Activated T-helper 1 cell treated with anti-CD3 and anti-CD28 coated beads, Interleukin-2, amount 50 U/mL, for 16 hours (primary cell): ENCODE data around the gene RNASEH1.

Experiments
- DNase-seq, 2 donors: peaks; one replicate each; pipeline ENCODE4 v3.0.0-alpha.2; 2020; ENCODE audit warnings: low read depth in 1 of 2, low spot score in 1 of 2

The RNASEH1 gene

GRCh38 chr2:3563521-3563976 is 5.4 kb upstream of the RNASEH1 start:
- no peak for DNase-seq

GRCh38 chr2:3557639-3558204 is 411 bp downstream of the RNASEH1 start:
- DNase-seq, result no peak

GRCh38 chr2:3553946-3554345 is 4.2 kb downstream of the RNASEH1 start:
- DNase-seq, result no peak

- no peak for DNase-seq
Measured at GRCh38 chr2:3547915-3548314, 10.2 kb downstream of the RNASEH1 start.

DNA sequence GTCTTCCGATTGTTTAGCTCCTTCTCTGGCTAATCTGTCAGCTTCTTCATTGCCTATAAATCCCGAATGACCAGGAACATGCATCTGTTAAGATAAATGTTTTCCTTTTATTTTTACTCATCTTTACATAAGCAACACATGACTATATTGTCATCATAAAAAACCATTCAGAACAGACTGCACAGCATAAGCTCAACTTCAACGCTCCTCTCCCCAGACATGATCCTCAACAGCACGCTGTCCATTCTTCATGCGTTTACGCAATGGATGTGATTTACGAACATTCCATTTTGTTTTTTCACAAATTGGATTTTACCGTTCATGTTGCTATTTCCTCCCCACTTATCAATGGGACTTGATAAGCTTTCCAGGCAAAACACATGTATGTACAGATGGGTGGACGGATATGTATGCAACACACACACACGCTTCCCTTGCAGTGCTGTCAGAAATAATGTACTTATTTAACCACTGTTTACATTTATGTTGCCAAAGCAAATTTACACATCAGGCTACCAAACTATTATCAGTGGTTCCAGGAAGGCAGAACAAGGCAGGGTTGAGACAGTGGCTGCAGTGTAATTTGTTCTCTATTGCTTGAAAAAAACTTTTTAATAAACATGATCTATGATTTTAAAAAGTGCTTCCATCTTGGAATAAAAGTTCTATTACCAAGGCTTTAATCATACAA is 12.2 kb downstream of the RNASEH1 start:
- no peak for DNase-seq

GRCh38 chr2:3543023-3543683 is 15.0 kb downstream of the RNASEH1 start:
- no peak for DNase-seq

DNA sequence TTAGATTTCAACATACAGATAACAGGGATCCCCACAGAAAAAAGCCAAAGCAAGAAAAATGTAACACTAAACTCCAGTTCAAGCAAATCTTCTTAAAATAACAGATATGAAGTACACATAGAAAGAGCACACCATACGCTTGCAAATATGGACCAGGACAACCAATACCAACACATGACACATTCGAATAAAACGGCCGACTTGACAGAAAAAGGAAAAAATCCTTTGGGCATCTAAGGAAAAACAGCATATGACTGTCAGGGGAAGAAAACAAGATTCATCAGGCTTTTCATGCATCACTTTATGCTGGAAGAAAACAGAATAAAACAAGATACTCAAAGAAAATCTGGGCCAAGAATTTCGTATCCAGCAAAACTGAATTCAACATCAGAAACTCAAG is 16.0 kb downstream of the RNASEH1 start:
- no peak for DNase-seq

GRCh38 chr2:3539836-3540235 is 18.3 kb downstream of the RNASEH1 start:
- DNase-seq, result no peak

DNA sequence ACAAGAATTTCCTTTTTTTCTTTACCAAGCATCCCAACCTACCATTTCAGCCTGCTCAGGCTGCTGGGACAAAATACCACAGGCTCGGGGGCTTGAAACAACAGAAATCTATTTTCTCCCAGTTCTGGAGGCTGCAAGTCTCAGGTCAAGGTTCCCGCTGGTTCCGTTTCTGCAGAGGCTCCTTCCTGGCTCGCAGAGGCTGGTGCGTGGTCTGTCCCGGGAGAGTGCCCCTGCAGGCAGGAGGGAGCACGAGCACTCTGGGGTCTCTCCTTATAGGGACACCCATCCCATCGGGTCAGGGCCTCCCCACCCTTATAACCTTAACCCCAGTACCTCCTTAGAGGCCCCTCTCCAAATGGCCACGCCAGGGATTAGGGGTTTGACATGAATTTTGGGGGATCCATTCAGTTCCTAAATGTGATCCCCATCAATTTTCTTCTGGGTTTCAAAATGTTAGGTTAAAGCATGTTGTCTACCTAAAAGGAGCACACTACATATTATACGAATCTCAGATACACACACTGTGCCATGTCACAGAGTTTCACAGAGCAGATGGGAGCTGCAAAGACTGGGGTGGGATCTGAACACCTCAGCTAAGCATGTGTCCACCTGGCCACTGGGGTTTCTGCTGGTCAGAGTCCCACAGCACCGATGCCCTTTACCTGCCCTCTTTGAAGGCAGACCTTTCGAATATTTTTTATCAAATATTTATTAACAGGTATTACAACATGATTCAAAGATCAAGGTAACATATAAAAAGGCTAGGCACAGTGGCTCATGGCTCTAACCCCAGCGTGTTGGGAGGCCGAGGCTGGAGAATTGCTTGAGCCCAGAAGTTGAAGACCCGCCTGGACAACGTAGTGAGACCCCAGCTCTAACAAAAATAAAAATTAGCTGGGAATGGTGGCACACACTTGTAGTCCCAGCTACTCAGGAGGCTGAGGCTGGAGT is 21.2 kb downstream of the RNASEH1 start:
- no peak for DNase-seq

DNA sequence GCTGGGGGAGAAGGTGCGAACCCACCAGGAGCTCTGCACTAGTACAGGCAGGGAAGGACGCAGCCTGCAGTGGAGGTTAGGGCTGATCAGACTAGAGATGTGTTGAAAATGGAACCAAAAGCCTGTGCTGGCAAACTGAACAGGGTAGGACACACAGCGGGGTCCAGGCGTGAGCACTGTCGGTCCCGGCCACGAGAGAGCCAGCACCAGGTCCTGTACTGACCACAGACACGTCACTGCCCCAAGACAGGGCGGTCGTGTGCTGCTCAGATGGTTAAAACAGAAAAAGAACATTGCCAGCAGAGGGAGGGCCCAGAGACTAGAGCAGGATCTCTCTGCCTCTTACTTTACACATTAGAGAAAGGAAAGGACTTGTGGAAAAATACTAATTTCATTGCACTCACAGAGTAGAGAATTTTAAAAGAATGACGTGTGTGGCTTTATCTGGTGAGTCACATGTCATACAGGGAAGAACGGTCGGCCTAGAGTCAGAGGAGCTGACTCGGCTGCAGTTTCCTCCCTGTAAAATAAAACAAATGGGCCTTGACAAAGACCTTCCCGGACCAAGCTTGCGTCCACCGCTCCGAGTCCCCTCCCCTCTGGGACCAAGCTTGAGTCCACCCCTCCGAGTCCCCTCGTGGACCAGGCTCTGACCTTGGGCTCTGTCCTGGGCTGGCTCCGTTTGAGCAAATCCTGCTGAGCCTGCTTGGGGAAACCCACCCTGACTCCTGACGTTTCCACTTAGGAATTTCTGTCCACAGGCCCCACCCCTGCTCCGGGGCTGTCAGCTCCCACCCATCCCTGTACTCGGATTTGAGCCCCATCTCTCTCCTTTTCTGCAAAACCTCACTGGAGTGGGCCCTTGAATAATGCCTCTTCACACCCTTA is 22.1 kb downstream of the RNASEH1 start:
- no peak for DNase-seq

DNA sequence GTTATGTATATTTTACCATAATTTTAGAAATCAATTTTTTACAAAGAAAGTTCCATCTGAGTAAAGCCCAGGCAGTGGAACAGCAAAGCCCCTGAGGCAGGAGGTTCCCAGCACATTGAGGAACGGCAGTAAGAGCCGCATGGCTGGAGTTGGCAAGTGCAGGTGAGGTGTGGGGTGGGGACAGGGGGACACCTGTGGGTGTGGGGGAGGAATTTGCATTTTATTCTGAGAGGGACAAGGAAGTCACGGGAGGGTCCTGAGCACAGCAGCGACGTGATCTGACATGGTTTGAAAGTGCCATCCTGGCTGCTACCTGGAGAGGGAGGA is 22.7 kb downstream of the RNASEH1 start:
- no peak for DNase-seq

DNA sequence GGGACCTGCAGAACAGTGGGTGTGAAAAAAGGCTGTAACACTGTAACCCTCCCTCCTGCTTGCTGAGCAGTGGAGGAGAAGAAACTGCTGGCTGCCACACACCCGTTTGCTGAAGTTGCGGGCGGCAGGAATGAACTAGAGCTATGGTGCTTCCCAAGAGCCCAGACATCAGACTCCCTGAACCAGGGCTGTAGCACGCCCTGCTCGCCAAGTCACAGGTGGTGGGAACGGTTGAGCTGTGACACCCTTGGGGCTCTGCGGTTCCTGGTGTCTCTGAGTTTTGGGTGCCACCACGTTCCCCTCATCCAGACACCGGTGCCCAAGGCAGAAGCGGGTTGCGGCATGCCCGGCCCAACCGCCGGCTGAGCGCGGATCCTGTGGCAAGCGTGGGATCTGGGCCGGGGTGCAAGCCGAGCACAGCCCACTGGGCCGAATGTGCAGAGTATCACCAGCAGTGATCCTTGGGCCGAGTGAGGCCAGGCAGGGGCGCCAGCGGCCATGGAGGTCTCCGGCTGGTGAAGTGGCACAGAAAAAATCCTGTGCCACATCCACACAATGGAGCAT is 23.8 kb downstream of the RNASEH1 start:
- DNase-seq, result no peak

GRCh38 chr2:3533836-3534235 is 24.3 kb downstream of the RNASEH1 start:
- DNase-seq, result no peak

DNA sequence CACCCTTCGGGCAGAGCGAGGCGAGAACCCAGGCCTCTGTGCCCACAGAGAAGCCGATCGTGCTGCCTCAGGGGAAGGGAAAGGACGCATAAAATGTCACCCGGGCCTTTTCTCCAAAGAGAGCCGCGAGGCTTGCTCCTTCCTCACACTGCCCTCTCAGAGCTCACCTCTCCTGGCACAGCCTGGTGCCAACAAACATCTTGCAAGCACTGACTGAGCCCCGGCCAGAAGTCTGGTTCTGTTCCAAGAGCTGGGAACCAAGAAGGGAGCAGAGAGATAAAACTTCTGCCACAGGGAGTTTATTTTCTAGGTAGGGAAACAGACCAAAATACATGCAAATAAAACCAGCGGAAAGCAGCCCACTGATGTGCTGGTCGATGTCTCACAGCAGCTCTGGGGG is 25.2 kb downstream of the RNASEH1 start:
- no peak for DNase-seq

DNA sequence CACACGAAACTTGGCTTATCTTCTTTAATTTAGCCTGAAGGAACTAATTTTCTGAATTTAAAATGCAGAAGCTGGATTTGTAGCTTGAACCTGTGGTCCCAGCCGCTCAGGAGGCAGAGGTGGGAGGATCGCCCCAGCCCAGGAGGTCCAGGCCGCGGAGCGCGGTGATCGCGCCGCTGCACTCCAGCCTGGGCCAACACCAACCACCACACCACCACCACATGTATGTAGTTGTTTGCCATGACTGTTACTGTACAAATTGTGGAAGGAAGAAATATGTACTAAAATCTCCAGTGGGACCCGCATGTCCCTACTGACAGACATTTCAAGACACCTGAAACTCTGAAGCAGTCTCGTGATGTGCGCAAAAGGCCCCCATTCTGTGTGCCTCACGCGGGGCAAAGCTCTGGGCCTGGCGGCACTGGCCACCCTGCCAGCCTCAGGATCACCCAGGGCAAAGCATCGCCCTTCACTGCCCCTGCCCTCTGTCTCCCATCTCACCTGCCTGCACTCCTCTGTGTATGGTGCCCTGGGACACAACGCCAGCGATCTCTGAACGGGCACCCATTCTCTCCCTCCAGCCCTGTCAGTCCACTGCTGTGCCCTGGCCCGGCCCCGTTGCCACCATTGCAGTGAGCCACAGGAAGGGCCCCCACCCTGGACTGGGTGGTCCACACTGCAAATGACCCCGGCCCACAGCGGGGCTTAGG is 28.7 kb downstream of the RNASEH1 start:
- DNase-seq, result no peak

DNA sequence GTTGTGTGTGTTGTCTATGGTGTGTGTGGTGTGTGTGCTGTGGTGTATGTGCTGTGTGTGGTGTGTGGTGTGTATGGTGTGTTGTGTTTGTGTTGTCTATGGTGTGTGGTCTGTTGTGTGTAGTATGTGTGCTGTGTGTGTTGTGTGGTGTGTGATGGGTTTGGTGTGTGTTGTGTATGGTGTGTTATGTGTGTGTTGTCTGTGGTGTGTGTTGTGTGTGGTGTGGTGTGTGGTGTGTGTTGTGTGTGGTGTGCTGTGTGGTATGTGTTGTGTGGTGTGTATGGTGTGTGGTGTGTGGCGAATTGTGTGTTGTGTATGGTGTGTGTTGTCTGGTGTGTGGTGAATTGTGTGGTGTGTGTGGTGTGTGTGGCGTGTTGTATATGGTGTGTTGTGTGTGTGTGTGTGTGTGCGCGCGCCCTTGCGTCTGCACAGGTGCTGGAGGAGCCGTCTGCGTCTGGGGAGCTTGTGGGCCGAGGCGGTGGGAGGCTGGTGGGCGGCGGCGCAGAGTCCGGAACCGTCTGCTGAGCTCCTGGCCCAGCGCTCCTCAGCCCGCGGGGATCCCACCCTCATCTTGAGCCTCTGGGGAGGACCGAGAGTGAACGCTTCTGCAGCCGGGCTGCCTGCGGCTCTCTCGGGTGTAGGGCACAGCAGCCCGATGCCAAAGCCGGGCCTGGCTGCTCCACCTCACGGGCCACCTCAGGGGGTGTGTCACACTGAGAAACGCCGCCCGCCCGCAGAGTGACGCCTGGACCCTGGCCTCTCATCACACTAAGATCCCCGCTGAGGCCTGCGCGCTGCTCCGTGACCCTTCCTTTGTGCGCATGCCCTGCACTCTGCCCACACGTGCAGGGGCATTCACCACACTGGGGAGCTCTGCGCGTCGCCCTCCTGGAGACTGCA is 30.0 kb downstream of the RNASEH1 start:
- DNase-seq, result no peak

- DNase-seq, result no peak
Measured at GRCh38 chr2:3526871-3527270, 31.3 kb downstream of the RNASEH1 start.

DNA sequence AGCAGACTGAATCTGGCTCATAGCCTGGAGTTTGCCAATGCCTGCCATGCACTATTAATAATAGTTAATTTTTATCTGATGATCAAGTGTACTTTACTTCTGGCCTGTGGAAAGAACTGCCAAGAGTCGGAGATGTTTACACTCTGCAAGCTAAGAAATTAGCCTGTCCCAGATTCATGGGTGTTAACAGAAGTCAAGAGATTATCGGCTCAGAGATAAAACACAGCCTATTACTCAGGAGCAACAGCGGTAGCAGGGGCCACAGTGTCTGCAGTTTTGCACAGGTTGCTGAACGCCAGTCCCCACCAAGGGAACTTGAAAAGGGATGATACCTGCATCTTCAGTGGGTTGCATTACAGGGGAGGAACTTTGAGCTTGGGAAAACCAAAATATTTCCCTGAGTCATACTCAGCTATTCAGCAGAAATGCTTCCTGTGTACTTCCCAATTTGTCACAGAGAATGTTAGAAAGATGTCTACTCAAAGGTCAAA is 34.5 kb downstream of the RNASEH1 start:
- no peak for DNase-seq
